GM23338 (cell line): ENCODE measurements around the gene RHOG.

ENCODE experiments used
- CREB1 ChIP-seq: fragments of 250-450 bp; sonication (Bioruptor Pico); IDR thresholded peaks from 2 replicates; pipeline ENCODE4 v1.5.0; 2020; ENCODE audit warnings: low read depth, mild to moderate bottlenecking, moderate library complexity
- CTCF ChIP-seq, 2 experiments: fragments of 200-600 bp in 1 of 2; sonication (generic) in 1 of 2; conservative IDR thresholded peaks; 2 replicates each; pipeline versions ENCODE4 v1.5.1 to v1.6.1; 2016 to 2017; ENCODE audit warnings: antibody characterized with exemption in 2 of 2, low read depth in 2 of 2, mild to moderate bottlenecking in 2 of 2, moderate library complexity in 1 of 2
- EZH2 ChIP-seq: fragments of 200-600 bp; sonication (generic); IDR thresholded peaks from one replicate; pipeline ENCODE4 v1.8.0; 2017; ENCODE audit warnings: antibody characterized with exemption, mild to moderate bottlenecking, low read depth; ENCODE audit not compliant: unreplicated experiment
- EZH2phosphoT487 ChIP-seq: fragments of 200-600 bp; sonication (generic); IDR thresholded peaks from one replicate; pipeline ENCODE4 v1.8.1; 2018; ENCODE audit warnings: antibody characterized with exemption; ENCODE audit not compliant: unreplicated experiment
- JUNB ChIP-seq: IDR thresholded peaks from one replicate; pipeline ENCODE4 v1.6.1; 2016; ENCODE audit warnings: antibody characterized with exemption; ENCODE audit not compliant: unreplicated experiment
- NANOG ChIP-seq: IDR thresholded peaks from 2 replicates; pipeline ENCODE4 v1.6.1; 2016; ENCODE audit warnings: antibody characterized with exemption, borderline replicate concordance
- POLR2AphosphoS5 ChIP-seq: IDR thresholded peaks from 2 replicates; pipeline ENCODE4 v1.6.1; 2016; ENCODE audit warnings: antibody characterized with exemption, low read depth
- STAT1 ChIP-seq: IDR thresholded peaks from one replicate; pipeline ENCODE4 v1.6.1; 2016; ENCODE audit warnings: antibody characterized with exemption; ENCODE audit not compliant: unreplicated experiment
- ZNF114 ChIP-seq: fragments of 250-450 bp; sonication (Bioruptor Pico); IDR thresholded peaks from 2 replicates; pipeline ENCODE4 v1.5.0; 2020; ENCODE audit warnings: mild to moderate bottlenecking, moderate library complexity
- ZNF331 ChIP-seq: fragments of 250-450 bp; sonication (Bioruptor Pico); IDR thresholded peaks from 2 replicates; pipeline ENCODE4 v1.5.0; 2020; ENCODE audit warnings: low read depth, mild to moderate bottlenecking, moderate library complexity
- ZNF462 ChIP-seq: fragments of 250-450 bp; sonication (Bioruptor Pico); IDR thresholded peaks from 2 replicates; pipeline ENCODE4 v1.5.0; 2020; ENCODE audit warnings: mild to moderate bottlenecking, moderate library complexity
- TF ChIP-seq, protein P1 (sequence below): IDR thresholded peaks from one replicate; pipeline ENCODE4 v1.6.1; 2018; ENCODE audit warnings: antibody characterized with exemption; ENCODE audit not compliant: unreplicated experiment
- TF ChIP-seq, protein P2 (sequence below): IDR thresholded peaks from 2 replicates; pipeline ENCODE4 v1.6.1; 2016; ENCODE audit warnings: antibody characterized with exemption

- TF ChIP-seq CTCF (conservative IDR thresholded peaks at IDR 0.05; ENCODE audit: low read depth in 2 of 2) (no peak), EZH2phosphoT487 (no peak), POLR2AphosphoS5 (no peak), EZH2 (no peak), CREB1 (CRISPR knock-in tag) (no peak), ZNF114 (no peak), JUNB (no peak), ZNF462 (CRISPR knock-in tag) (no peak), ZNF331 (CRISPR knock-in tag) (no peak), STAT1 (no peak), NANOG (no peak)
- TF ChIP-seq, protein P1, sequence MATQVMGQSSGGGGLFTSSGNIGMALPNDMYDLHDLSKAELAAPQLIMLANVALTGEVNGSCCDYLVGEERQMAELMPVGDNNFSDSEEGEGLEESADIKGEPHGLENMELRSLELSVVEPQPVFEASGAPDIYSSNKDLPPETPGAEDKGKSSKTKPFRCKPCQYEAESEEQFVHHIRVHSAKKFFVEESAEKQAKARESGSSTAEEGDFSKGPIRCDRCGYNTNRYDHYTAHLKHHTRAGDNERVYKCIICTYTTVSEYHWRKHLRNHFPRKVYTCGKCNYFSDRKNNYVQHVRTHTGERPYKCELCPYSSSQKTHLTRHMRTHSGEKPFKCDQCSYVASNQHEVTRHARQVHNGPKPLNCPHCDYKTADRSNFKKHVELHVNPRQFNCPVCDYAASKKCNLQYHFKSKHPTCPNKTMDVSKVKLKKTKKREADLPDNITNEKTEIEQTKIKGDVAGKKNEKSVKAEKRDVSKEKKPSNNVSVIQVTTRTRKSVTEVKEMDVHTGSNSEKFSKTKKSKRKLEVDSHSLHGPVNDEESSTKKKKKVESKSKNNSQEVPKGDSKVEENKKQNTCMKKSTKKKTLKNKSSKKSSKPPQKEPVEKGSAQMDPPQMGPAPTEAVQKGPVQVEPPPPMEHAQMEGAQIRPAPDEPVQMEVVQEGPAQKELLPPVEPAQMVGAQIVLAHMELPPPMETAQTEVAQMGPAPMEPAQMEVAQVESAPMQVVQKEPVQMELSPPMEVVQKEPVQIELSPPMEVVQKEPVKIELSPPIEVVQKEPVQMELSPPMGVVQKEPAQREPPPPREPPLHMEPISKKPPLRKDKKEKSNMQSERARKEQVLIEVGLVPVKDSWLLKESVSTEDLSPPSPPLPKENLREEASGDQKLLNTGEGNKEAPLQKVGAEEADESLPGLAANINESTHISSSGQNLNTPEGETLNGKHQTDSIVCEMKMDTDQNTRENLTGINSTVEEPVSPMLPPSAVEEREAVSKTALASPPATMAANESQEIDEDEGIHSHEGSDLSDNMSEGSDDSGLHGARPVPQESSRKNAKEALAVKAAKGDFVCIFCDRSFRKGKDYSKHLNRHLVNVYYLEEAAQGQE, result no peak
- TF ChIP-seq, protein P2, sequence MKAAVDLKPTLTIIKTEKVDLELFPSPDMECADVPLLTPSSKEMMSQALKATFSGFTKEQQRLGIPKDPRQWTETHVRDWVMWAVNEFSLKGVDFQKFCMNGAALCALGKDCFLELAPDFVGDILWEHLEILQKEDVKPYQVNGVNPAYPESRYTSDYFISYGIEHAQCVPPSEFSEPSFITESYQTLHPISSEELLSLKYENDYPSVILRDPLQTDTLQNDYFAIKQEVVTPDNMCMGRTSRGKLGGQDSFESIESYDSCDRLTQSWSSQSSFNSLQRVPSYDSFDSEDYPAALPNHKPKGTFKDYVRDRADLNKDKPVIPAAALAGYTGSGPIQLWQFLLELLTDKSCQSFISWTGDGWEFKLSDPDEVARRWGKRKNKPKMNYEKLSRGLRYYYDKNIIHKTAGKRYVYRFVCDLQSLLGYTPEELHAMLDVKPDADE, result no peak
Observed at GRCh38 chr11:3830088-3830487, 10.7 kb downstream of the RHOG start.
